ENCODE data around the gene U2AF2. TPM values are rescaled to one million over a fixed set of nuclear protein-coding genes. Genes with fewer than 3 reads are reported as not detected.

U2AF2 gene
- total and polyA plus RNA-seq, 2 of the 8 experiments (the other 6 are each of a cell fraction or from before 2014, with no cell fraction given): 162 to 252 TPM

DNA sequence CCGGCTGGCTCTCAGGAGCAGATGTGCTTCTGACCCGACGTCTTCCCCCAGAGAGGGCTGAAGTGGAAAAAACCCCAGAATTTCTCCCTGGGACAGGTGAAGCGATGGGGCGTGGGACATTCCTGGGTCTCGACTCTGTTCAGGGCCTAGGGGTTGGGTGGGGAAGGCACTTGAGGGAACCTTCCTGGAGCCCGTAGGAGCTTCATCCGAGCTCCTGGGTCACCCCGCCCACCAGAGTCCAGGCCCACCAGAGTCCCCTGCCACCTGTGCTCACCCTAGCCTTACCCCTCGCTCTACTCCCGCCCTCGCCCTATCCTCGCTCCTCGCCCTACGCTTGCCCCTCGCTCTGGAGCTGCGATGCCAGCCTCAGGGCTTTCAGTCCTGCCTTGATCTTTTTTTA lies 43.4 kb downstream of the U2AF2 start:
- Histone ChIP-seq H2BK15ac (ENCODE audit: low read length) (no peak overlapping the region), H3K4ac (replicated peaks; ENCODE audit: insufficient read length, low read depth, low read length) (no peak overlapping the region), H3K36me3 (ENCODE audit: control insufficient read depth in 2 of 4, insufficient read depth in 4 of 4, low read length in 3 of 4) (peaks cover 2 to 20% (median 11%) of the 10 kb centered on the region in 4 experiments; a peak in 6 of 8 replicates), H3K4me2 (ENCODE audit: insufficient read depth in 1 of 2, low read depth in 2 of 2, low read length in 2 of 2) (no peak overlapping the region), H2BK5ac (ENCODE audit: low read depth, low read length) (no peak overlapping the region), H3K79me1 (ENCODE audit: low read depth, low read length) (no peaks in the 10 kb centered on the region), H3K27ac (ENCODE audit: low read depth, low read length) (no peak overlapping the region), H3K9ac (replicated peaks in 1 of 4; ENCODE audit: extremely low read depth in 1 of 4, low read depth in 3 of 4, low read length in 3 of 4) (no peak overlapping the region), H2AFZ (ENCODE audit: low read length) (no peak overlapping the region), H2AK5ac (ENCODE audit: low read depth, low read length) (no peak overlapping the region), H3K18ac (ENCODE audit: extremely low read depth, low read length) (no peak overlapping the region), H3K23me2 (ENCODE audit: low read depth, low read length) (no peaks in the 10 kb centered on the region), H3K79me2 (ENCODE audit: control insufficient read depth in 1 of 2, insufficient read depth in 2 of 2, low read length in 2 of 2) (no peaks in the 10 kb centered on the region), H3K9me3 (ENCODE audit: insufficient read depth in 2 of 2, low read depth in 1 of 2, low read length in 1 of 2) (peaks cover 0 to 7% of the 10 kb centered on the region in 2 experiments; a peak in 2 of 4 replicates), H3K14ac (ENCODE audit: insufficient read length) (no peak overlapping the region), H2BK12ac (ENCODE audit: low read depth, low read length) (no peak overlapping the region), H2BK120ac (replicated peaks; ENCODE audit: low read depth, low read length) (no peak overlapping the region), H3K4me3 (ENCODE audit: extremely low read depth in 1 of 4, insufficient read depth in 2 of 4, low read depth in 3 of 4, low read length in 4 of 4) (no peak overlapping the region), H3K23ac (ENCODE audit: insufficient read length) (no peak overlapping the region), H3K4me1 (replicated peaks in 1 of 4; ENCODE audit: control insufficient read depth in 3 of 4, insufficient read depth in 4 of 4, low read length in 3 of 4) (no peaks in the 10 kb centered on the region; a peak in 1 of 7 replicates), H4K5ac (ENCODE audit: insufficient read length, low read depth, low read length) (no peak overlapping the region), H4K91ac (replicated peaks; ENCODE audit: insufficient read length, low read length) (no peak overlapping the region), H3K56ac (replicated peaks; ENCODE audit: insufficient read length, low read depth, low read length) (no peak overlapping the region), H3K27me3 (replicated peaks in 1 of 4; ENCODE audit: control insufficient read depth in 3 of 4, extremely low read depth in 1 of 4, insufficient read depth in 3 of 4, low read length in 3 of 4) (no peaks in the 10 kb centered on the region), H4K8ac (ENCODE audit: extremely low read depth, insufficient read depth, low read length) (no peak overlapping the region), H4K20me1 (replicated peaks in 1 of 2; ENCODE audit: control insufficient read depth in 1 of 2, insufficient read depth in 2 of 2, low read length in 2 of 2) (peaks cover 0 to 4% of the 10 kb centered on the region in 2 experiments), H2BK20ac (ENCODE audit: low read length) (no peak overlapping the region)
- ChIA-PET POLR2A (ENCODE audit: partially characterized antibody) (interaction anchor here (1.0 to 1.3 kb wide), 3 partner anchors 13 to 41 kb away, joined by 3 to 4 read pairs (median 3); no protein-coding TSS in a partner anchor), CTCF (ENCODE audit: partially characterized antibody) (interaction anchor here (1.2 kb wide), 1 partner anchor 14 kb away, joined by 4 read pairs; no protein-coding TSS in a partner anchor)
- no peak for DNase-seq (ENCODE audit: low read depth in 1 of 2, low spot score in 2 of 2)
- FAIRE-seq: no peak
- WGBS, 2 experiments (ENCODE audit: extremely low coverage in 1 of 2, insufficient coverage in 1 of 2, insufficient read length in 1 of 2, insufficient replicate concordance in 2 of 2, low coverage in 1 of 2, low lambda C conversion rate in 2 of 2, missing lambda C conversion rate in 1 of 2): 92% methylated on average over 16 of the region's 17 CpGs; no CpG with 5 or more reads in 1 of the 2 experiments
- TF ChIP-seq GABPA (IDR thresholded peaks at IDR 0.05; ENCODE audit: borderline replicate concordance, insufficient read depth, low read length) (no peak), FOSL1 (IDR thresholded peaks at IDR 0.05; ENCODE audit: insufficient read depth, low read depth, low read length) (no peak), CTBP2 (IDR thresholded peaks at IDR 0.05; ENCODE audit: borderline replicate concordance, insufficient read depth, insufficient read length, low read length) (no peak), SAP30 (IDR thresholded peaks at IDR 0.05; ENCODE audit: insufficient read depth, insufficient replicate concordance, low read length) (no peak), BACH1 (IDR thresholded peaks at IDR 0.05; ENCODE audit: low read length) (no peak), SP1 (IDR thresholded peaks at IDR 0.05; ENCODE audit: low read depth, low read length) (no peak), USF2 (IDR thresholded peaks at IDR 0.05; ENCODE audit: low read length) (no peak)

Data from H1 (cell line).